ENCODE data around the gene FCHSD2. TPM values are rescaled to one million over a fixed set of nuclear protein-coding genes. Genes with fewer than 3 reads are reported as not detected.
"Not testable (repeated sequence)": the region's sequence is repeated elsewhere in the genome, so short reads cannot be mapped to it uniquely, and the experiment has no call there.

FCHSD2 gene
- total RNA-seq, 2 experiments from 2014 or later = 53.3 to 60.1 TPM

- peaks cover 27% of the 10 kb centered on the region for H3K36me3 Mint-ChIP-seq
- no peak for DNase-seq
- POLR2A ChIA-PET = no interaction called here
- H3K27me3 Mint-ChIP-seq = no peaks in the 10 kb centered on the region
- no peak for ATAC-seq (ENCODE audit: low read depth)
- no peak overlapping the region for H3K27ac Mint-ChIP-seq
- H3K4me3 Mint-ChIP-seq = no peak overlapping the region
- no peaks in the 10 kb centered on the region for H3K9me3 Mint-ChIP-seq
- H3K4me1 Mint-ChIP-seq = peaks cover 13% of the 10 kb centered on the region
These were observed 270.1 kb downstream of the FCHSD2 start for GRCh38 chr11:72872012-72872411.

- Mint-ChIP-seq H3K4me3 (no peak overlapping the region), H3K27ac (no peak overlapping the region), H3K27me3 (no peaks in the 10 kb centered on the region), H3K36me3 (peaks cover 30% of the 10 kb centered on the region), H3K9me3 (no peaks in the 10 kb centered on the region), H3K4me1 (peaks cover 13% of the 10 kb centered on the region)
- DNase-seq (no peak), ATAC-seq (ENCODE audit: low read depth) (no peak)
- POLR2A ChIA-PET = interaction anchor here (0.6 kb wide), 1 partner anchor 10 kb away, joined by 3 read pairs; no protein-coding TSS in a partner anchor
These were observed 271.0 kb downstream of the FCHSD2 start for GRCh38 chr11:72871119-72871518.

GRCh38 chr11:72869831-72870230, 272.3 kb downstream of the FCHSD2 start:
- Mint-ChIP-seq H3K27me3 (no peaks in the 10 kb centered on the region), H3K9me3 (no peaks in the 10 kb centered on the region), H3K4me1 (peaks cover 15% of the 10 kb centered on the region), H3K27ac (no peak overlapping the region), H3K4me3 (no peak overlapping the region), H3K36me3 (peaks cover 28% of the 10 kb centered on the region)
- DNase-seq (no peak), ATAC-seq (ENCODE audit: low read depth) (no peak)
- POLR2A ChIA-PET = interaction anchor here (1.2 kb wide), 1 partner anchor 12 kb away, joined by 3 read pairs; no protein-coding TSS in a partner anchor

GRCh38 chr11:72867970-72868369, 274.1 kb downstream of the FCHSD2 start:
- Mint-ChIP-seq H3K9me3 (no peaks in the 10 kb centered on the region), H3K4me1 (peaks cover 17% of the 10 kb centered on the region), H3K4me3 (no peak overlapping the region), H3K27ac (no peak overlapping the region), H3K36me3 (peaks cover 31% of the 10 kb centered on the region), H3K27me3 (no peaks in the 10 kb centered on the region)
- POLR2A ChIA-PET = no interaction called here
- DNase-seq = no peak
- no peak for ATAC-seq (ENCODE audit: low read depth)

- Mint-ChIP-seq H3K4me3 (no peak overlapping the region), H3K27me3 (no peaks in the 10 kb centered on the region), H3K9me3 (no peaks in the 10 kb centered on the region), H3K27ac (no peak overlapping the region), H3K4me1 (peaks cover 12% of the 10 kb centered on the region), H3K36me3 (peaks cover 26% of the 10 kb centered on the region)
- DNase-seq = no peak
- no peak for ATAC-seq (ENCODE audit: low read depth)
- POLR2A ChIA-PET = no interaction called here
These were observed 277.1 kb downstream of the FCHSD2 start for GRCh38 chr11:72864702-72865655.

GRCh38 chr11:72863916-72864315, 278.2 kb downstream of the FCHSD2 start:
- Mint-ChIP-seq H3K36me3 (peaks cover 23% of the 10 kb centered on the region), H3K9me3 (no peaks in the 10 kb centered on the region), H3K27me3 (no peaks in the 10 kb centered on the region), H3K27ac (no peak overlapping the region), H3K4me3 (no peak overlapping the region), H3K4me1 (peaks cover 5% of the 10 kb centered on the region)
- POLR2A ChIA-PET = no interaction called here
- DNase-seq (no peak), ATAC-seq (ENCODE audit: low read depth) (no peak)

GRCh38 chr11:72863091-72863490, 279.0 kb downstream of the FCHSD2 start:
- no peaks in the 10 kb centered on the region for H3K9me3 Mint-ChIP-seq

GRCh38 chr11:72860592-72860991, 281.5 kb downstream of the FCHSD2 start:
- no peak for ATAC-seq (ENCODE audit: low read depth)
- H3K9me3 Mint-ChIP-seq = no peaks in the 10 kb centered on the region
- H3K27ac Mint-ChIP-seq = no peak overlapping the region
- H3K4me1 Mint-ChIP-seq = peaks cover 5% of the 10 kb centered on the region
- no peak overlapping the region for H3K4me3 Mint-ChIP-seq
- H3K27me3 Mint-ChIP-seq = no peaks in the 10 kb centered on the region
- H3K36me3 Mint-ChIP-seq = peaks cover 8% of the 10 kb centered on the region
- DNase-seq = no peak
- POLR2A ChIA-PET = interaction anchor here (0.5 kb wide), 1 partner anchor 11 kb away, joined by 3 read pairs; no protein-coding TSS in a partner anchor

More at GRCh38 chr11:72863091-72863490, 279.0 kb downstream of the FCHSD2 start:
- Mint-ChIP-seq H3K27ac (no peak overlapping the region), H3K4me3 (no peak overlapping the region), H3K27me3 (no peaks in the 10 kb centered on the region), H3K4me1 (peaks cover 5% of the 10 kb centered on the region), H3K36me3 (peaks cover 24% of the 10 kb centered on the region)
- DNase-seq = no peak
- no peak for ATAC-seq (ENCODE audit: low read depth)
- POLR2A ChIA-PET = no interaction called here

GRCh38 chr11:72860010-72860409, 282.1 kb downstream of the FCHSD2 start:
- ATAC-seq (ENCODE audit: low read depth) = no peak
- Mint-ChIP-seq H3K27me3 (no peaks in the 10 kb centered on the region), H3K27ac (no peak overlapping the region)

GRCh38 chr11:72859126-72859525, 283.0 kb downstream of the FCHSD2 start:
- Mint-ChIP-seq H3K4me1 (peaks cover 2% of the 10 kb centered on the region), H3K27me3 (no peaks in the 10 kb centered on the region), H3K4me3 (no peak overlapping the region), H3K9me3 (no peaks in the 10 kb centered on the region), H3K27ac (no peak overlapping the region), H3K36me3 (peaks cover 8% of the 10 kb centered on the region)
- POLR2A ChIA-PET = no interaction called here
- ATAC-seq (ENCODE audit: low read depth) (no peak), DNase-seq (no peak)

More at GRCh38 chr11:72860010-72860409, 282.1 kb downstream of the FCHSD2 start:
- Mint-ChIP-seq H3K4me3 (no peak overlapping the region), H3K9me3 (no peaks in the 10 kb centered on the region), H3K4me1 (peaks cover 2% of the 10 kb centered on the region), H3K36me3 (peaks cover 8% of the 10 kb centered on the region)
- no peak for DNase-seq
- POLR2A ChIA-PET = no interaction called here

GRCh38 chr11:72858267-72858666, 283.9 kb downstream of the FCHSD2 start:
- H3K27ac Mint-ChIP-seq; ATAC-seq (ENCODE audit: low read depth); H3K9me3 Mint-ChIP-seq; H3K4me3 Mint-ChIP-seq; H3K4me1 Mint-ChIP-seq; H3K36me3 Mint-ChIP-seq; POLR2A ChIA-PET; H3K27me3 Mint-ChIP-seq; DNase-seq: not testable (repeated sequence)

- no peak overlapping the region for H3K4me3 Mint-ChIP-seq
- H3K36me3 Mint-ChIP-seq = peaks cover 10% of the 10 kb centered on the region
- peaks cover 2% of the 10 kb centered on the region for H3K4me1 Mint-ChIP-seq
- no peaks in the 10 kb centered on the region for H3K27me3 Mint-ChIP-seq
- no peak overlapping the region for H3K27ac Mint-ChIP-seq
- DNase-seq (no peak), ATAC-seq (ENCODE audit: low read depth) (no peak)
- no peaks in the 10 kb centered on the region for H3K9me3 Mint-ChIP-seq
- POLR2A ChIA-PET = interaction anchor here (0.7 kb wide), 2 partner anchors 44 to 156 kb away, joined by 3 to 4 read pairs; no protein-coding TSS in a partner anchor
These were observed 285.4 kb downstream of the FCHSD2 start for GRCh38 chr11:72856551-72857345.

GRCh38 chr11:72856065-72856464, 286.1 kb downstream of the FCHSD2 start:
- no peak overlapping the region for H3K27ac Mint-ChIP-seq
- peaks cover 4% of the 10 kb centered on the region for H3K4me1 Mint-ChIP-seq
- POLR2A ChIA-PET = no interaction called here
- peaks cover 10% of the 10 kb centered on the region for H3K36me3 Mint-ChIP-seq
- H3K4me3 Mint-ChIP-seq = no peak overlapping the region
- no peak for DNase-seq
- no peak for ATAC-seq (ENCODE audit: low read depth)
- no peaks in the 10 kb centered on the region for H3K9me3 Mint-ChIP-seq
- no peaks in the 10 kb centered on the region for H3K27me3 Mint-ChIP-seq

All from activated naive CD8-positive, alpha-beta T cell treated with anti-CD3 and anti-CD28 coated beads, Interleukin-2, amount 10 ng/mL, durations not matched to agents 7 days and 5 days (primary cell).